Measurements from ENCODE around the gene ENAH. TPM values are rescaled to one million over a fixed set of nuclear protein-coding genes. Genes with fewer than 3 reads are reported as not detected.
"Not testable (repeated sequence)": the region's sequence is repeated elsewhere in the genome, so short reads cannot be mapped to it uniquely, and the experiment has no call there.

The ENAH gene
- total RNA-seq, 1 experiment from 2014 or later, result 103 TPM

DNA sequence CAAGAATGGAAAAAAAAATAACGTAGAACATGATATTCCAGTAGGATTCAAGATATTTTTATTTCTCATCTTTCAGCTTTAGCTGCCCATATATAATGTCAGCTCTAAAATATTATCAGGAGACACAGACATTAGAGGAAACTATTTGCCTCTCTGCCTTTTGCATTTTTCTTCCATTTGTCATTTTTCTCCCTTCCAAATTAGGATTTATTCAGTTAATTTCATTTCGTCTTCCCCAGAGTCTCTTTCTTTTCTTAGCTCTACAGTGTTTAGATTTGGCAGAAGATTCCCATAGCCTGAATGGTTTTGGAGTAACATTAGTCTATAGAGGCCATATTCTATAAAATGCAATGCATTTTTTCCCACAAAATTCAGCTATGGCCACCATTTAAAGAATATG lies 5.1 kb upstream of the ENAH start:
- Mint-ChIP-seq H3K27ac (ENCODE audit: unreplicated experiment) (no peak overlapping the region), H3K9me3 (ENCODE audit: low read depth, unreplicated experiment) (no peaks in the 10 kb centered on the region), H3K27me3 (ENCODE audit: unreplicated experiment) (no peaks in the 10 kb centered on the region), H3K4me3 (ENCODE audit: low read depth, unreplicated experiment) (no peak overlapping the region), H3K36me3 (ENCODE audit: insufficient read depth, unreplicated experiment) (peaks cover 15% of the 10 kb centered on the region), H3K4me1 (ENCODE audit: low read depth, unreplicated experiment) (peaks cover 38% of the 10 kb centered on the region)
- CTCF ChIA-PET, result no interaction called here
- intact Hi-C loops (cut with micrococcal nuclease; ENCODE audit: unreplicated experiment), result loop anchor here (5.0 to 10.0 kb wide), 2 partner anchors 34 to 173 kb away; no protein-coding TSS in a partner anchor
- TF ChIP-seq, protein P1, sequence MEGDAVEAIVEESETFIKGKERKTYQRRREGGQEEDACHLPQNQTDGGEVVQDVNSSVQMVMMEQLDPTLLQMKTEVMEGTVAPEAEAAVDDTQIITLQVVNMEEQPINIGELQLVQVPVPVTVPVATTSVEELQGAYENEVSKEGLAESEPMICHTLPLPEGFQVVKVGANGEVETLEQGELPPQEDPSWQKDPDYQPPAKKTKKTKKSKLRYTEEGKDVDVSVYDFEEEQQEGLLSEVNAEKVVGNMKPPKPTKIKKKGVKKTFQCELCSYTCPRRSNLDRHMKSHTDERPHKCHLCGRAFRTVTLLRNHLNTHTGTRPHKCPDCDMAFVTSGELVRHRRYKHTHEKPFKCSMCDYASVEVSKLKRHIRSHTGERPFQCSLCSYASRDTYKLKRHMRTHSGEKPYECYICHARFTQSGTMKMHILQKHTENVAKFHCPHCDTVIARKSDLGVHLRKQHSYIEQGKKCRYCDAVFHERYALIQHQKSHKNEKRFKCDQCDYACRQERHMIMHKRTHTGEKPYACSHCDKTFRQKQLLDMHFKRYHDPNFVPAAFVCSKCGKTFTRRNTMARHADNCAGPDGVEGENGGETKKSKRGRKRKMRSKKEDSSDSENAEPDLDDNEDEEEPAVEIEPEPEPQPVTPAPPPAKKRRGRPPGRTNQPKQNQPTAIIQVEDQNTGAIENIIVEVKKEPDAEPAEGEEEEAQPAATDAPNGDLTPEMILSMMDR (IDR thresholded peaks at IDR 0.05; ENCODE audit: unreplicated experiment), result no peak
- DNase-seq, result no peak
- no TSS peak for BruUV-seq (replicated peaks)

DNA sequence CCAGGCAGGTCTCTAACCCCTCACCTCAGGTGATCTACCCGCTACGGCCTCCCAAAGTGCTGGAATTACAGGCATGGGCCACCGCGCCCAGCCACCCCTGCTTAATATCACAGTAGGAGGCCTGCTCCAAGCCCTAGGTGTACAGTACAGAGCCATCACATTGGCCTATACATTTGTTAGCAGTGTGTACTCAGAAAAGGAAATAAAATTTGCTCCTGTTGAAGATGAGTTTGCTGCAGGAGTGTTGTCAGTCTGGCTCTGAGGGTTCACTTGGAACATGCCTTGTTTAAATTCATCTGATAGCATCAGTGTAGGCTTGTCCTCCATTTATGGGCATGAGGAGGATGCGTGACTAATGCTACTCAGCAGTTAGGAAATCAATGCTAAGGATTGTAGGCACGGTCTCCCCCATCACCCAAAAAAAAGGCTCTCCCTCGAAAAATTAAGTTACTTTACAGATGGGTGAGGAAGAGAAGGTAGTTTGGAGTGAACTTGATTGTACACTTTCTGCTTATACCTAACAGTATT lies 4.6 kb upstream of the ENAH start:
- intact Hi-C loops (cut with micrococcal nuclease; ENCODE audit: unreplicated experiment), result loop anchor here (5.0 to 10.0 kb wide), 2 partner anchors 35 to 173 kb away; no protein-coding TSS in a partner anchor
- TF ChIP-seq, protein P1 (IDR thresholded peaks at IDR 0.05; ENCODE audit: unreplicated experiment), result no peak
- peak overlapping the region; percentile 36 for H3K27ac Mint-ChIP-seq (ENCODE audit: unreplicated experiment)
- peaks cover 38% of the 10 kb centered on the region for H3K4me1 Mint-ChIP-seq (ENCODE audit: low read depth, unreplicated experiment)
- H3K36me3 Mint-ChIP-seq (ENCODE audit: insufficient read depth, unreplicated experiment), result peaks cover 20% of the 10 kb centered on the region
- H3K9me3 Mint-ChIP-seq (ENCODE audit: low read depth, unreplicated experiment), result no peaks in the 10 kb centered on the region
- no TSS peak for BruUV-seq (replicated peaks)
- CTCF ChIA-PET, result no interaction called here
- H3K4me3 Mint-ChIP-seq (ENCODE audit: low read depth, unreplicated experiment), result no peak overlapping the region
- H3K27me3 Mint-ChIP-seq (ENCODE audit: unreplicated experiment), result no peaks in the 10 kb centered on the region
- peak; percentile 5 for DNase-seq

DNA sequence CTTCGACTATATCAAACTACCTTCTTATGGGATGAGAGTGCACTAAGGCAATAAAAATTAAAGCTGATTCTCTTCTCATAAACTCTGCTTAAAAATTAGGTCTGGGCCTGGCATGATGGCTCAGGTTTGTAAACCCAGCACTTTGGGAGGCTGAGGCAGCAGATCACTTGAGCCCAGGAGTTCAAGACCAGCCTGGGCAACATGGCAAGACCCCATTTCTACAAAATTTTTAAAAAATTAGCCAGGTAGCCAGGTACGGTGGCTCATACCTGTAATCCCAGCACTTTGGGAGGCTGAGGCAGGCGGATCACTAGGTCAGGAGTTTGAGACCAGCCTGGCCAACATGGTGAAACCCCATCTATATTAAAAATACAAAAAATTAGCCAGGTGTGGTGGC lies 3.3 kb upstream of the ENAH start:
- H3K4me1 Mint-ChIP-seq (ENCODE audit: low read depth, unreplicated experiment), result peaks cover 38% of the 10 kb centered on the region

DNA sequence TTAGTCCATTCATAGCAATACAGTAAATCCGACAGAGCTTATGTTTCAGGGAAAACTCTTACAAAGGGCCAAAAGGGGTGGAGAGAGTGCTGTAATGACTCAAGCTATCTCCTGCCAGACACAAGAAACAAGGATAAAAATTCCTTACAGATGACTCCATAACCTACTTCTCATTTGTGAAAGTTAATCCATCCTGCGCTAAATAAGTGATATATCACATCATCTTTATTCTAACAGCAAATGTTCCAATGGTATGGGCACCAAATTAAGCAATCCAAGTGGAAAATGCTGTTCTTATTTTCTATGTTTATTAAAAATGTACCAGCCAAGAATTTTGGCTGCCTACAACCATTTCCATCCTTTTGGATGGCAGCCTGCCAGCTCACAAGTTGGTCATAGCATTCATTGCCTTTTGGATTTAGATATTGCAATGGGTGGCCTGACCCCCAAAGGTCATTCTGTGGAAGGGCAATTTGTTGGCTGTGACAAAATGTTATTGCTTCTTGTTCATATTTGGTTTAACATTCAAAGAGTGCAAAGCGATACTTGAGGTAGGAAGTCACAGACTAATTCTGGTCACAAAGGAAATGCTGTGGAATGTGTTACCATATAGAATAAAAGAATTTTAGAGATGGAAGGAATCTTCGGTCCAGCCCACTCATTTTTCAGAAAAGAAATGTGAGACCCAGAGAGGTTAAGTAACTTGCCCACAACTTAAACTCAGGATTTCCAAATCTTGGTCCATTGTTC lies 2.8 kb upstream of the ENAH start:
- Mint-ChIP-seq H3K27ac (ENCODE audit: unreplicated experiment) (peak overlapping the region; percentile 20), H3K4me1 (ENCODE audit: low read depth, unreplicated experiment) (peaks cover 38% of the 10 kb centered on the region), H3K36me3 (ENCODE audit: insufficient read depth, unreplicated experiment) (peaks cover 37% of the 10 kb centered on the region), H3K4me3 (ENCODE audit: low read depth, unreplicated experiment) (no peak overlapping the region), H3K27me3 (ENCODE audit: unreplicated experiment) (no peaks in the 10 kb centered on the region), H3K9me3 (ENCODE audit: low read depth, unreplicated experiment) (no peaks in the 10 kb centered on the region)
- intact Hi-C loops (cut with micrococcal nuclease; ENCODE audit: unreplicated experiment), result loop anchor here (5.0 to 10.0 kb wide), 2 partner anchors 37 to 171 kb away; no protein-coding TSS in a partner anchor
- TF ChIP-seq, protein P1 (IDR thresholded peaks at IDR 0.05; ENCODE audit: unreplicated experiment), result no peak
- no TSS peak for BruUV-seq (replicated peaks)
- CTCF ChIA-PET, result interaction anchor here (0.6 to 1.6 kb wide), 6 partner anchors 14 to 174 kb away, joined by 3 to 9 read pairs (median 4); partner anchors contain the start of gene SRP9
- peak; percentile 40 for DNase-seq

More for the DNA sequence above, 3.3 kb upstream of the ENAH start:
- H3K27me3 Mint-ChIP-seq (ENCODE audit: unreplicated experiment); BruUV-seq (replicated peaks); H3K9me3 Mint-ChIP-seq (ENCODE audit: low read depth, unreplicated experiment); H3K4me3 Mint-ChIP-seq (ENCODE audit: low read depth, unreplicated experiment); CTCF ChIA-PET; DNase-seq: not testable (repeated sequence)
- intact Hi-C loops (cut with micrococcal nuclease; ENCODE audit: unreplicated experiment), result loop anchor here (5.0 to 10.0 kb wide), 2 partner anchors 36 to 171 kb away; no protein-coding TSS in a partner anchor
- H3K36me3 Mint-ChIP-seq (ENCODE audit: insufficient read depth, unreplicated experiment), result peaks cover 32% of the 10 kb centered on the region
- H3K27ac Mint-ChIP-seq (ENCODE audit: unreplicated experiment), result peak overlapping the region; percentile 20

Data from Calu3 (cell line).